ENCODE measurements around the gene CCR5.
A peak's percentile ranks its signal among the peaks of the same experiment; 100 is the strongest.

Gene CCR5

GRCh38 chr3:46416125-46416810 lies 45.5 kb downstream of the CCR5 start:
- peak; percentile 42; the same call in 1 of the 2 replicates for TF ChIP-seq ZBTB17 (tag by site-specific recombination; IDR thresholded peaks at IDR 0.05)
- no peak for TF ChIP-seq ZNF239 (tag by site-specific recombination; IDR thresholded peaks at IDR 0.05)
- no peak for TF ChIP-seq SCRT1 (tag by site-specific recombination; IDR thresholded peaks at IDR 0.05; ENCODE audit: borderline replicate concordance)
- no peak for TF ChIP-seq ZNF600 (tag by site-specific recombination; IDR thresholded peaks at IDR 0.05)
- ChIA-PET POLR2A (no interaction called here), CTCF (no interaction called here)
- H3K36me3 ChIP-seq (ENCODE audit: control insufficient read depth in 2 of 2, insufficient read depth in 1 of 2, low read length in 2 of 2), result no peaks in the 10 kb centered on the region
- no peaks in the 10 kb centered on the region for H3K4me1 ChIP-seq (ENCODE audit: control insufficient read depth, insufficient read depth, low read length)
- H3K27ac ChIP-seq (ENCODE audit: extremely low read depth, low read depth, low read length), result no peak overlapping the region
- H3K9me3 ChIP-seq (ENCODE audit: control insufficient read depth, insufficient read depth, low read depth, low read length), result no peaks in the 10 kb centered on the region
- H3K4me3 ChIP-seq (ENCODE audit: low read depth, low read length), result no peak overlapping the region

GRCh38 chr3:46416811-46417510 lies 46.2 kb downstream of the CCR5 start:
- POLR2A ChIA-PET, result no interaction called here
- CTCF ChIA-PET, result interaction anchor here (0.7 kb wide), 1 partner anchor 130 kb away, joined by 3 read pairs; no protein-coding TSS in a partner anchor
- peak; percentile 21; the same call in 1 of the 2 replicates for TF ChIP-seq SCRT1 (tag by site-specific recombination; IDR thresholded peaks at IDR 0.05; ENCODE audit: borderline replicate concordance)
- TF ChIP-seq ZEB2 (tag by site-specific recombination; IDR thresholded peaks at IDR 0.05), result no peak
- TF ChIP-seq SCRT2 (tag by site-specific recombination; IDR thresholded peaks at IDR 0.05), result peak; percentile 49; the same call in 1 of the 2 replicates
- Histone ChIP-seq H3K9me3 (ENCODE audit: control insufficient read depth, insufficient read depth, low read depth, low read length) (no peaks in the 10 kb centered on the region), H3K4me3 (ENCODE audit: low read depth, low read length) (no peak overlapping the region), H3K4me1 (ENCODE audit: control insufficient read depth, insufficient read depth, low read length) (no peaks in the 10 kb centered on the region), H3K27ac (ENCODE audit: extremely low read depth, low read depth, low read length) (no peak overlapping the region), H3K36me3 (ENCODE audit: control insufficient read depth in 2 of 2, insufficient read depth in 1 of 2, low read length in 2 of 2) (no peaks in the 10 kb centered on the region)

- no peak for TF ChIP-seq PRDM1 (tag by site-specific recombination; IDR thresholded peaks at IDR 0.05)
- TF ChIP-seq ZNF704 (tag by site-specific recombination; IDR thresholded peaks at IDR 0.05), result no peak
- TF ChIP-seq ZNF157 (tag by site-specific recombination; IDR thresholded peaks at IDR 0.05), result no peak
- TF ChIP-seq ZNF175 (tag by site-specific recombination; IDR thresholded peaks at IDR 0.05), result no peak
- TF ChIP-seq EGR2 (tag by site-specific recombination; IDR thresholded peaks at IDR 0.05; ENCODE audit: low read depth), result no peak
- TF ChIP-seq ZNF791 (tag by site-specific recombination; IDR thresholded peaks at IDR 0.05), result no peak
- TF ChIP-seq ZFP69B (tag by site-specific recombination; IDR thresholded peaks at IDR 0.05), result no peak
- TF ChIP-seq ZNF184 (tag by site-specific recombination; IDR thresholded peaks at IDR 0.05), result no peak
- no peak for TF ChIP-seq ZNF138 (tag by site-specific recombination; IDR thresholded peaks at IDR 0.05; ENCODE audit: borderline replicate concordance)
- TF ChIP-seq ZNF223 (tag by site-specific recombination; IDR thresholded peaks at IDR 0.05), result no peak
- no peak for TF ChIP-seq ZNF610 (tag by site-specific recombination; IDR thresholded peaks at IDR 0.05; ENCODE audit: borderline replicate concordance)
- no peak for TF ChIP-seq ZNF10 (tag by site-specific recombination; IDR thresholded peaks at IDR 0.05)
- TF ChIP-seq ZBTB21 (tag by site-specific recombination; IDR thresholded peaks at IDR 0.05), result no peak
- no peak for TF ChIP-seq ZNF488 (tag by site-specific recombination; IDR thresholded peaks at IDR 0.05)
- no peak for TF ChIP-seq BCL6B (tag by site-specific recombination; IDR thresholded peaks at IDR 0.05)
- Histone ChIP-seq H3K4me1 (ENCODE audit: control insufficient read depth, insufficient read depth, low read length) (no peaks in the 10 kb centered on the region), H3K9me3 (ENCODE audit: control insufficient read depth, insufficient read depth, low read depth, low read length) (no peaks in the 10 kb centered on the region), H3K27ac (ENCODE audit: extremely low read depth, low read depth, low read length) (no peak overlapping the region), H3K36me3 (ENCODE audit: control insufficient read depth in 2 of 2, insufficient read depth in 1 of 2, low read length in 2 of 2) (no peaks in the 10 kb centered on the region), H3K4me3 (ENCODE audit: low read depth, low read length) (no peak overlapping the region)
- POLR2A ChIA-PET, result no interaction called here
- CTCF ChIA-PET, result interaction anchor here (0.7 kb wide), 1 partner anchor 129 kb away, joined by 3 read pairs; no protein-coding TSS in a partner anchor
Observed at GRCh38 chr3:46417841-46418611, 47.3 kb downstream of the CCR5 start.
